Activated T-cell treated with anti-CD3 and anti-CD28 coated beads for 24 hours (primary cell): ENCODE data around the gene SLC25A36.
"Not testable (repeated sequence)": the region's sequence is repeated elsewhere in the genome, so short reads cannot be mapped to it uniquely, and the experiment has no call there.

ENCODE experiments used
- DNase-seq: peaks from one replicate; pipeline ENCODE4 v3.0.0-alpha.2; 2020; ENCODE audit warnings: low read depth

SLC25A36 gene

DNA sequence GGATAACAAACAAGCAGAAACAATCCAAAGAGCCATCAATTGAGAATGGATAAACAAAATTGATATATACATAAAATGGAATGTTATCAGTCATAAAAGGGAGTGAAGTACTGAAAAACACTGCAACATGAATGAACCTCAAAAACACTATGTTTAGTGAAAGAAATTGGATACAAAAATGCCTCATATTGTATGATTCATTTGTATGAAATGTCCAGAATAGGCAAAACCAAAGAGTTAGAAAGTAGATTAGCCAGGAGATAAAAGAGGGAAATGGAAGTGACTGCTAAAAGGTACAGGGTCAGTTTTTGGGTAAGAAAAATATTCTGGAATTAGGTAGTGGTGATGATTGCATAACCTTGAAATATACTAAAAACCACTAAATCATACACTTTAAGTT, 9.8 kb upstream of the SLC25A36 start:
- DNase-seq: no peak

DNA sequence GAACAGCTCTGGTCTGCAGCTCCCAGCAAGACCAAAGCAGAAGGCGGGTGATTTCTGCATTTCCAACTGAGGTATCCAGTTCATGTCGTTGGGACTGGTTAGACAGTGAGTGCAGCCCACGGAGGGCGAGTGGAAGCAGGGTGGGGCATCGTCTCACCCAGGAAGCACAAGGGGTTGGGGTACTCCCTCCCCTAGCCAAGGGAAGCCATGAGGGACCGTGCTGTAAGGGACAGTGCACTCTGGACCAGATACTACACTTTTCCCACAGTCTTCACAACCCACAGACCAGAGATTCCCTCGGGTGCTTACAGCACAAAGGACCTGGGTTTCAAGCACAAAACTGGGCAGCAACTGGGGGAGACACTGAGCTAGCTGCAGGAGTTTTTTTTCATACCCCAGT, 8.5 kb upstream of the SLC25A36 start:
- DNase-seq: no peak

DNA sequence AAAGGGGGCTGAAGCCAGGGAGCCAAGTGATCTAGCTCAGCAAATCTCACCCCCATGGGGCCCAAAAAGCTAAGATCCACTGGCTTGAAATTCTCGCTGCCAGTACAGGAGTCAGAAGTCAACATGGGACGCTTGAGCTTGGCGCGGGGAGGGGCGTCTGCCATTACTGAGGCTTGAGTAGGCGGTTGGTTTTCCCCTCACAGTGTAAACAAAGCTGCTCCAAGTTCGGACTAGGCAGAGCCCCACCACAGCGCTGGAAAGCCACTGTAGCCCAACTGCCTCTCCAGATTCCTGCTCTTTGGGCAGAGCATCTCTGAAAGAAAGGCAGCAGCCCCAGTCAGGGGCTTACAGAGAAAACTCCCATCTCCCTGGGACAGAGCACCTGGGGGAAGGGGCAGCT, 8.1 kb upstream of the SLC25A36 start:
- no peak for DNase-seq

DNA sequence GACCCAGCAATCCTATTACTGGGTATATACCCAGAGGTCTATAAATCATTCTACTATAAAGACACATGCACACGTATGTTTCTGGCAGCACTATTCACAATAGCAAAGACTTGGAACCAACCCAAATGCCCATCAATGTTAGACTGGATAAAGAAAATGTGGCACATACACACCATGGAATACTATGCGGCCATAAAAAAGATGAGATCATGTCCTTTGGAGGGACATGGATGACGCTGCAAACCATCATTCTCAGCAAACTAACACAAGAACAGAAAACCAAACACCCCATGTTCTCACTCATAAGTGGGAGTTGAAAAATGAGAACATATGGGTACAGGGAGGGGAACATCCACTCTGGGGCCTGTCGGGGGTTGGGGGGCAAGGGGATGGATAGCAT, 2.3 kb upstream of the SLC25A36 start:
- not testable (repeated sequence) for DNase-seq

DNA sequence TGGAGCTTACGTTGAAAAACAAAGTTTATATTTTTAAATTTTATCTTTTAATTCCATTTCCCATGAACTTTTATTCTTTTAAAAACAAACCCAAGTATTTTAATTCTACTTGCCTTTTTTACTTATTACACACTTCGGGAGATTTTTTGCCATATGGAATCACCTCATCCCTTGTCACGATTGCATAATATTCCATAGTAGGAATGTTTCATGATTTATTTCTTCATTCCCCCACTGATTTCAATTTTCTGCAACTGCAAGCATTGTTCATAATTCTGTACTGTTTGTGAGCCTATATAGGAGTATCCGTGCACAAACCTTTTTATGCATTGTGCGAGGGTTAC, 574 bp upstream of the SLC25A36 start:
- no peak for DNase-seq

DNA sequence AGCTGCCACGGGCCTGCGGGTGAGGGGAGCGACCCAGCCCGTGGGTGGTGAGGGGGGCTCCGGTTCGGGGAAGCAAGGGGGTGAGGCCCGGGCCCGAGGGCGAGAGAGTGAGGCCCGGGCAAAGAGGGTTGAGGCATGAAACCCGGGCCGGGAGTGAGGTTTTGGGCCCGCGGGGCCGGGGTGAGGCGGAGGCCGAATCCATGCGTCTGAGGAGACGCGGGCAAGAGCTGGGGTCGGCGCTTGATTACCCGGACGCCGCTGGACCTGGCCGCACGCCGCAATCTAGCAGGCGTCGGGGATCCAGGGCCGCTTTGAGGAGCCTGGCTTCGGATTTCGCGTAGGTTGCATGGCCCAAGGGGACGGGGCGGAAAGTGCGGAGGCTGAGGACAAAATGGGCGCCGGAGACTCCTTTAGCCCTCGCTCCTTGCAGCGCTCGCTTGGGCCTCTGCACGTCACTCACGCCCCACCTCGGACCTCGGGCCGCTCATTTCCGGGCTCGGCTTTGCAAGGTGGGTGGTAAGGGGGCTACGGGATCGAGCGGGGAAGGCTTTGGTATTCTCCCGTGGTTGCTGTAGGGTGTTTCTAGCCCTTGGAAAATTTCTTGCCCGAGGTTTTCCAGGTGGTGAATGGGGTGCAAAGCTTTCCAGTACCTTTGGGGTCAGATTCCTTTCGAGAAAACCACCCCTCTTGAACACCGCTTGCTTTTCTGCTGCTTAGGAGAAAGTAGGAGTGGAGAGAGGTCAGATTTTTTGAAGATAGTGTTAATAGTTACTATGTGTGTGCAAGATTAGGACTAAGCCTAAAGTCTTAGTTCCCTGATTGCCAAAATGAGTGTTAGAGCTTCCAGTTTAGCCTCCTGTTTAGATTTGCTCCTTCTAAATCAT, 827 bp downstream of the SLC25A36 start:
- DNase-seq: peak; percentile 17

DNA sequence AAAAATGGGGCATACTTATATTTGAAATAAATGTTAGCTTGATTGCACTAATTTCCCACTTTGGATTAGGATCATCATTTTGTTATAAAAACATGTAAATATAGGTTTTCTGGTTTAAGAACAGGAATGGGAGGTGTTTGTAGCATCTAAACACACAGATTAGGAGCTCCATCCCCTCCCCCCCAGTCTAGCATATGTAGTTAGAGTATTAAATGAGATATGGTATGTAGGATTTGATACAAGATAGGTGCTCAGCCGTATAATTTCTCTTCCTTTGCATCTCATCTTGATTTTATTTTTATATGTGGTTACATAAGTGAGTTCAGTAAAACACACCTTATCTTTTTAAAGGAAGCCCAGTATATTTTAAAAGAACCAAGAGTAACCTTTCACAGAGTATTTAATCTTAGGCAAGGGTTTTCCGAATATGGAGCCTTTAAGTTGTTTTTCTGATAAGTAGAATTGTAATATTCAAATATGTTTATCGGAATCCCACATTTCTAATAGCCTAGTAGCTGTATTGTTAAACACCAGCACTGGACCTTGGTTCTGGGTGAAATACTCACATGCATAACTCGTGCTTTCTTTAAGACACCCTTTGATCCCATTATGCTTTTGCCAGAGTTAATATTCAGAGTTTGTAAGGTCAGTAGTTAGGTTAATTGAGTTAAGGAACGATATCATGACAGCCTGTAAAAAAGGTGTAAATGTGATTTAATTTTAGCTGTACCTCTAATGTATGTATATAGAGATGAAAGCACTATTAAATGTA, 2.3 kb downstream of the SLC25A36 start:
- no peak for DNase-seq

DNA sequence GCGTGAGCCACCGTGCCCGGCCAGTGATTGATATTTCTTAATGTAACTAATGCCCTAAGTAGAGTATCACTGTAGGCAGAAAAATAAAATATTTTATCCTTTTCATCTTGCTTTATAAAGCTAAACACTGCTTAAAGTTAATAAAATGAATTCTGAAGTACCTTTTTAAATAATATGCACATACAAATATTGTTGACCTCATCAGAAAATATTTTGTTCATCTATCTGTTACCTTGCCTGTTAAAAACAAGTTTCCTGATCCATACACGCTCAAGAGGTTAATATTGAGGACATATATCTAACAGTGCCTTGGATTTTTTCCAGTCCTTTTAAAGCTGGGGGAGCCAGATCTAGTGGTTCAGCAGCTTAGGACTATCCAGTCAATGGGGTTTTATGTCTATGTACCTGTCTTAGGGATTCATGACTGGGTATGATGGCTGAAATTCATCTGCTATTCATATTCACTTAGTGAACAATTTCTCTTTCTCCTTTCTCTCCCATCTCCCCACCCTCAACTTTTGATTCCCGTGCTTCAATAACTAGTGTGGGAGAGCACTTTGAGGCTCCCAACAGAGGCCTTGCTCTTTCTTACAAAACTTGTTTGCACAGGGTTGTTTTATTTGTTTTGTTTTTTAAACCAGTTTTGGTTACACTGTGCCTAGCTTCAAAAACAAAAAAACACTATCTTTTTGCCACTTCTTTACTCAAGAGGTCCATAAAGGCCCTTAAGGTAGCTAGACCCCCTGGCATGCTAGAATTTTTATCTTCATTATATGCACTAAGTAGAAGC, 7.0 kb downstream of the SLC25A36 start:
- no peak for DNase-seq

DNA sequence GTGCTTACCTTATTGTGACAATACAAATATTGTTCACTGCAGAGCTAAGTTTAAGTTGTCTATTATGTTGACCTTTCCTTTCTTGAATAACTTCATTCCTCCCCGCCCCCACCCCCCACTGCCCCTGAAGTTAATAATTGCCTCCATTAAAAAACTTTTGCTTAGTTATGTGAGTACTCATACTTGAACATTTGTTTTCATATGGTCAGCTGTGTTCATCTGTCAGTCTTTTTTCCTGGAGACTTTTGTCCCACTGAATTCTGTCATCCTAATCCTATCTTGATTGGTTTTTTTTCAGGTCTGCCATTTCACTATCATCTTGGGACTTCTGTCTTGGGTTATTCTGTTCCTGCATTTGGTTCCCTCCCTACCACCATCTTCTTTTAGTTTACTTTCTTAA, 8.5 kb downstream of the SLC25A36 start:
- DNase-seq: no peak

DNA sequence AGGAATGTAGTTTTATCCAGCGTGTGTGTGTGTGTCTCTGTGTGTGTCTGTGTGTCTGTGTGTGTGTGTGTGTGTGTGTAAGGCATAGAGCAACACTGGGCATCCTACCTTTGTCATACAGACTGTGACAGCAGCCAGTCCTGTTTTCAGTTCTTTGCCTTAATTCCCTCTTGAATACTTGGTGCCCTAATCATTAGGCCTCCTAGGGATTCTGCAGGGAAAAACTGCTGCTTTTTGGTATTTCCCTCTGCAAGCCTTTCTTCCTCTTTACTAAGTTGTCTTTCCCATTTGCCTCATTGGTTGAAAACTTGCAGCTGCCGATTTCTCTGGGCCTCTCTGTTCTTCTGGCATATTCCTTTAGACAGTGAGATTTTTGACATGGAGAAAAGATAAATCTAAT, 9.2 kb downstream of the SLC25A36 start:
- DNase-seq: no peak

GRCh38 chr3:140951750-140952149, 10.1 kb downstream of the SLC25A36 start:
- not testable (repeated sequence) for DNase-seq

DNA sequence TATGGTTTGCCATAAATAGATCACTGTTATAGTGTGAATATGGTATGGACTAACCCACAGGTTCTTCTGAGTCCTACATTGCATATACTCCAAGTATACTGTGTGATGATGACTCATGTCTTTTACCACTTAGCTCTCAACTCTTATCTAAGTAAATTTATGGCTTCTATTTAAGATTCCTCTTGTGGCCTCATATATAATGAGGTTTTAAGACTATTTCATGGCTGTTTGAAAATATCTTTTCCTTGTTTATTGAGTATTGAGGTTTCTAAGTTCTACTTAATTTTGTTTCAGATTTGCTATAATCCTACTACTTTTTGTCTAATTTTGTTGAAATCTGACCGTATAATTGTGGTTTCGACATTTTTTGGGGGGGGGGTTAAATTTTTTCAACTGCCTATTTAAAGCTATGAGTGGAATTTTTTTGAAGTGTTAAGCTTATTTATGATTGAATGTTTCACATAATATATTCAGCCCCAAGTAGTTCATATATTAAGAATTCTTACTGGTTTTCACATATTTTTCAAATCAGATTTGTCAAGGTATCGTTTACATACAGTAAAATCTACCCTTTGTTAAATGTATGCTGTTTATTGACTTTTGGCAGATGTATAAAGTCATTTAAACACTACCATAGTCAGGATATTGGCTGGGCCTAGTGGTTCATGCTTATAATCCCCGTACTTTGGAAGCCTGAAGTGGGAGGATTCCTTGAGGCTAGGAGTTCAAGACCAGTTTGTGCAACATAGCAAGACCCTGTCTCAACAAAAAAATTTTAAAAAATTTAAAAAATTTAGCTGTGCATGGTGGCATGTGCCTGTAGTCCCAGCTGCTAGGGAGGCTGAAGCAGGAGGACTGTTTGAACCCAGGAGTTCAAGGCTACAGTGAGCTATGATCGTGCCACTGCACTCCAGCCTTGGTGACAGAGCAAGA, 11.7 kb downstream of the SLC25A36 start:
- DNase-seq: no peak

- no peak for DNase-seq
Measured at GRCh38 chr3:140954576-140954975, 12.9 kb downstream of the SLC25A36 start.

- no peak for DNase-seq
Measured at GRCh38 chr3:140955645-140956044, 14.0 kb downstream of the SLC25A36 start.

- no peak for DNase-seq
Measured at GRCh38 chr3:140956058-140956835, 14.6 kb downstream of the SLC25A36 start.

GRCh38 chr3:140972833-140973232, 31.2 kb downstream of the SLC25A36 start:
- no peak for DNase-seq

DNA sequence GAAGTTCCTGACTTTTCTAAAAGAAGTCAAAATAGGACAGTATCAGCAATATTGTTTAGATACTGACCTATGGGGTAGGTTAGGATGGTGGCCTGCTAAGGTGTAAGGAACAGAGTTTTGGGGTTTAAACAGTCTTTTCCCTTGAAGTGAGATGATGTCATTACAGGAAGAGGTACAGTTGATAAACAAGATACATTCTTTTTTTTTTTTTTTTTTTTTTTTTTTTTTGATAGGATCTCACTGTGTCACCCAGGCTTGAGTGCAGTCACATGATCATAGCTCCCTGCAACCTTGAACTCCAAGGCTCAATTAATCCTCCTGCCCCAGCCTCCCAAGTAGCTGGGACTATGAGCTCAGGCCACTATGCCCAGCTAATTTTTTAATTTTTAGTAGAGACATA, 33.3 kb downstream of the SLC25A36 start:
- no peak for DNase-seq

- no peak for DNase-seq
Measured at GRCh38 chr3:140980663-140981062, 39.0 kb downstream of the SLC25A36 start.

DNA sequence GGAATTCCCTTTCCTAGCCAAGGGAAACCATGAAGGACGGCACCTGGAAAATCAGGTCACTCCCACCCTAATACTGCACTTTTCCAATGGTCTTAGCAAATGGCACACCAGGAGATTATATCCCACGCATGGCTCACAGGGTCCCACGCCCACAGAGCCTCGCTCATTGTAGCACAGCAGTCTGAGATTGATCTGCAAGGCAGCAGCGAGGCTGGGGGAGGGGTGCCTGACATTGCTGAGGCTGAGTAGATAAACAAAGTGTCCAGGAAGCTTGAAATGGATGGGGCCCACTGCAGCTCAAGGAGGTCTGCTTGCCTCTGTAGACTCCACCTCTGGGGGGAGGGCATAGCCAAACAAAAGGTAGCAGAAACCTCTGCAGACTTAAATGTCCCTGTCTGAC, 46.2 kb downstream of the SLC25A36 start:
- not testable (repeated sequence) for DNase-seq

DNA sequence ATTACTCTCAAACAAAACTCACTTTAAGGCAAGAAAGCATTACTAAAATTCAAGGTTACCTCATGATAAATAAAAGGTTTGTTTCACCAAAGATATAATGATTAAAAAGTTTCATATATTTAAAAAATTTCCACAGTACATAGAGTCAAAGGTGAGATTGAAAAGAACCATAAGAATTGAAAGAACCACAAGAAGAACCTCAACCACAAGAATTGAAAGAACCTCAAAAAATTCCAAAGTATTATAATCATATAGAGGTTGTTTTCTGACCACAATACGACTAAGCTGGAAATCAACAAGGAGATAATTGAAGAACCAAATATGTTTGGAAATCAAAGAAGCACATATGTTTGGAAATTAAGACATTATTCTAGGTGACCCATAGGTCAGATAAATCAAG, 52.7 kb downstream of the SLC25A36 start:
- no peak for DNase-seq

DNA sequence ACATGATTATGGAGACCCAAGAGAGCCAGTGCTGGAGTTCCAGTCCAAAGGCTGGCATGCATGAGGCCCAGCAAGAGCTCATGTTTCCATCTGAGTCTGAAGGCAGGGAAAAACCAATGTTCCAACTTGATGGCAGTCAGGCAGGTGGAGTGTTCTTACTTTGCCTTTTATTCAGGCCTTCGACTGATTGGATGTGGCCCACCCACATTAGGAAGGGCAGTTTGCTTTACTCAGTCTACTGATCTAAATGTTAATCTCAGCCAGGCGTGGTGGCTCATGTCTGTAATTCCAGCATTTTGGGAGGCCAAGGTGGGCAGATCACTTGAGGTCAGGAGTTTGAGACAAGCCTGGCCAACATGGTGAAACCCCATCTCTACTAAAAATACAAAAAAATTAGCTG, 53.2 kb downstream of the SLC25A36 start:
- DNase-seq: not testable (repeated sequence)
